ENCODE measurements around the gene ITPR2. TPM values are rescaled to one million over a fixed set of nuclear protein-coding genes. Genes with fewer than 3 reads are reported as not detected.

ITPR2 gene
- total RNA-seq, 1 experiment from 2014 or later, result 17.5 TPM

- peak; percentile 97 for DNase-seq (ENCODE audit: low spot score)
- in situ Hi-C loops (cut with HindIII; ENCODE audit: low sequenced_read_pairs), result no loop called here
Observed at GRCh38 chr12:26287671-26288381, 545.2 kb downstream of the ITPR2 start.

Other genes starting within 250 kb of the ITPR2 start
- 48.1 and 58.6 TPM in 2 replicates for gene INTS13, start 104.8 kb upstream of the ITPR2 start, total RNA-seq (2014; rRNA removed; shearing (Covaris generic))
- gene FGFR1OP2, start 105.3 kb upstream of the ITPR2 start, total RNA-seq (2014; rRNA removed; shearing (Covaris generic)), result 27.0 and 45.7 TPM in 2 replicates
- 105 and 126 TPM in 2 replicates for gene TM7SF3, start 181.2 kb upstream of the ITPR2 start, total RNA-seq (2014; rRNA removed; shearing (Covaris generic))
- 46.5 and 75.4 TPM in 2 replicates for gene MED21, start 189.4 kb upstream of the ITPR2 start, total RNA-seq (2014; rRNA removed; shearing (Covaris generic))
- gene C12orf71, start 249.4 kb upstream of the ITPR2 start, total RNA-seq (2014; rRNA removed; shearing (Covaris generic)), result not detected in 2 replicates